K562 (cell line): ENCODE results near the gene DCAF4. TPM values are rescaled to one million over a fixed set of nuclear protein-coding genes. Genes with fewer than 3 reads are reported as not detected.

ENCODE experiments used
- ATAC-seq: fragments of 200-7000 bp; cut with Tn5 transposase; 3 replicates; pipeline ENCODE4 v1.9.1; 2020; ENCODE audit warnings: moderate library complexity
- BruUV-seq: library from RNA; stranded (reverse); fragments of 400-500 nt; replicated peaks from 2 replicates; lab custom pipeline; 2021; lab: Mats Ljungman, UMichigan
- CTCF ChIA-PET: fragments of 300-600 bp; formaldehyde crosslinking; extraction: SDS; loops from one replicate; lab custom pipeline; 2021; ENCODE audit warnings: low intra/inter-chr PET ratio; lab: Yijun Ruan, JAX
- POLR2A ChIA-PET: fragments of 300-600, 350-650 bp; sonication (Branson Sonifier 250); formaldehyde crosslinking; extraction: SDS; loops from one replicate; lab custom pipeline; 2021; ENCODE audit warnings: antibody characterized with exemption, inconsistent platforms; lab: Yijun Ruan, JAX
- DNase-seq, 4 experiments: peaks; one replicate each; pipeline versions ENCODE4 v3.0.0 to v3.0.0-alpha.2; 2011 to 2018; ENCODE audit warnings: low spot score in 3 of 4, mixed read lengths in 3 of 4; ENCODE audit errors: extremely low read depth in 1 of 4
- FAIRE-seq: peaks from 2 replicates; lab custom pipeline; 2011; peaks lifted over from hg19 to GRCh38; lab: Jason Lieb, UNC
- H2AFZ ChIP-seq: 2 replicates; pipeline ENCODE4 v1.6.0; 2011; ENCODE audit warnings: low read depth, low read length, control low read depth, inconsistent platforms
- H3K27ac ChIP-seq: fragments of 200-600 bp; 3 replicates; pipeline ENCODE4 v1.8.0; 2011; ENCODE audit warnings: low read depth, mild to moderate bottlenecking, control low read depth, inconsistent platforms, low read length, moderate library complexity, mixed read lengths; ENCODE audit errors: extremely low read depth
- H3K27me3 ChIP-seq, 2 experiments: fragments of 300-600 bp in 1 of 2; 2 replicates in 1 of 2; 3 replicates in 1 of 2; pipeline versions ENCODE4 v1.6.0 to v1.8.0; 2011; ENCODE audit warnings: inconsistent platforms in 2 of 2, low read length in 2 of 2, mild to moderate bottlenecking in 1 of 2, mixed read lengths in 1 of 2, moderate library complexity in 1 of 2; ENCODE audit not compliant: control insufficient read depth in 2 of 2, insufficient read depth in 2 of 2
- H3K36me3 ChIP-seq: fragments of 300-600 bp; 3 replicates; pipeline ENCODE4 v1.8.0; 2011; ENCODE audit warnings: mild to moderate bottlenecking, low read length, inconsistent platforms; ENCODE audit not compliant: control insufficient read depth, insufficient read depth
- H3K4me1 ChIP-seq, 2 experiments: fragments of 200-600 bp in 1 of 2; replicated peaks in 1 of 2; 2 replicates in 1 of 2; 3 replicates in 1 of 2; pipeline versions ENCODE4 v1.5.1 to v1.8.0; 2011; ENCODE audit warnings: inconsistent platforms in 2 of 2, low read length in 2 of 2, mild to moderate bottlenecking in 1 of 2, mixed read lengths in 1 of 2, moderate library complexity in 1 of 2; ENCODE audit not compliant: control insufficient read depth in 2 of 2, insufficient read depth in 2 of 2
- H3K4me2 ChIP-seq: 2 replicates; pipeline ENCODE4 v1.6.1; 2011; ENCODE audit warnings: low read length, control low read depth, inconsistent platforms, mixed read lengths; ENCODE audit not compliant: insufficient read depth
- H3K4me3 ChIP-seq: fragments of 200-600 bp; sonication (generic), shearing (Covaris generic); 2 replicates; pipeline ENCODE4 v1.5.1; 2016; ENCODE audit warnings: control low read depth, inconsistent platforms
- H3K79me2 ChIP-seq: fragments of 200-600 bp; 3 replicates; pipeline ENCODE4 v1.8.0; 2011; ENCODE audit warnings: low read length, inconsistent platforms; ENCODE audit not compliant: control insufficient read depth, insufficient read depth
- H3K9ac ChIP-seq, 2 experiments: 2 replicates each; pipeline versions ENCODE4 v1.6.0 to v1.6.1; 2011; ENCODE audit warnings: low read depth in 2 of 2, low read length in 2 of 2, control low read depth in 1 of 2, inconsistent platforms in 1 of 2, mild to moderate bottlenecking in 1 of 2, mixed read lengths in 1 of 2; ENCODE audit not compliant: insufficient read depth in 1 of 2
- H3K9me1 ChIP-seq: one replicate; pipeline ENCODE4 v1.6.0; 2011; ENCODE audit warnings: inconsistent platforms, mild to moderate bottlenecking, low read length, moderate library complexity; ENCODE audit not compliant: control insufficient read depth, insufficient read depth
- H3K9me3 ChIP-seq: replicated peaks from 2 replicates; pipeline ENCODE4 v1.5.1; 2011; ENCODE audit warnings: low read depth, low read length, inconsistent platforms; ENCODE audit not compliant: control insufficient read depth, insufficient read depth
- H4K20me1 ChIP-seq: replicated peaks from 2 replicates; pipeline ENCODE4 v1.6.1; 2011; ENCODE audit warnings: low read length, inconsistent platforms, mixed read lengths; ENCODE audit not compliant: control insufficient read depth, insufficient read depth
- ATF3 ChIP-seq, 2 experiments: fragments of 450-650 bp in 1 of 2; sonication (generic) in 1 of 2; formaldehyde crosslinking in 1 of 2; IDR thresholded peaks in 1 of 2; conservative IDR thresholded peaks in 1 of 2; 2 replicates each; pipeline versions ENCODE4 v1.6.1 to v1.8.1; 2016 to 2023; ENCODE audit warnings: mild to moderate bottlenecking in 2 of 2, moderate library complexity in 2 of 2, inconsistent platforms in 1 of 2, missing genetic modification reagents in 1 of 2
- BRD9 ChIP-seq: fragments of 450-650 bp; IDR thresholded peaks from 2 replicates; pipeline ENCODE4 v1.6.1; 2018; ENCODE audit warnings: low read depth; ENCODE audit not compliant: partially characterized antibody
- E2F1 ChIP-seq: sonication (generic); formaldehyde crosslinking; IDR thresholded peaks from 2 replicates; pipeline ENCODE4 v1.8.1; 2023; ENCODE audit warnings: mild to moderate bottlenecking, missing genetic modification reagents, moderate library complexity
- HMGN3 ChIP-seq: IDR thresholded peaks from 2 replicates; pipeline ENCODE4 v1.6.1; 2011; ENCODE audit warnings: borderline replicate concordance, low read depth, mild to moderate bottlenecking, mixed read lengths, low read length; ENCODE audit not compliant: insufficient read length; ENCODE audit errors: extremely low read depth
- MCM7 ChIP-seq, 2 experiments: fragments of 450-650 bp; IDR thresholded peaks; 2 replicates each; pipeline ENCODE4 v1.6.1; 2016 to 2018
- NCOA1 ChIP-seq: fragments of 450-650 bp; IDR thresholded peaks from 2 replicates; pipeline ENCODE4 v1.6.1; 2016; ENCODE audit warnings: low read depth
- SAFB ChIP-seq: fragments of 200-400 bp; formaldehyde crosslinking; IDR thresholded peaks from 2 replicates; pipeline ENCODE4 v1.6.1; 2017; ENCODE audit warnings: low read depth, low read length, borderline replicate concordance
- TAF7 ChIP-seq: fragments of 450-650 bp; IDR thresholded peaks from 2 replicates; pipeline ENCODE4 v1.6.1; 2016; ENCODE audit warnings: missing genetic modification characterization, missing compliant biosample characterization
- TFAM ChIP-seq: fragments of 250-450 bp; sonication (Bioruptor Pico); conservative IDR thresholded peaks from 2 replicates; pipeline ENCODE4 v1.5.0; 2021; ENCODE audit warnings: mild to moderate bottlenecking, moderate library complexity
- THAP12 ChIP-seq: fragments of 250-450 bp; sonication (Bioruptor Pico); IDR thresholded peaks from 2 replicates; pipeline ENCODE4 v1.9.0; 2021; ENCODE audit warnings: mild to moderate bottlenecking, inconsistent platforms
- THRA ChIP-seq: fragments of 450-650 bp; IDR thresholded peaks from 2 replicates; pipeline ENCODE4 v1.6.1; 2017; ENCODE audit warnings: mild to moderate bottlenecking, moderate library complexity
- WGBS: fragments of 100-300 bp; shearing (Covaris generic); methylation state at CpG from one replicate; pipeline ENCODE4 v1.1.6; 2016; ENCODE audit warnings: low coverage, mixed read lengths; ENCODE audit not compliant: insufficient coverage; ENCODE audit errors: missing lambda C conversion rate; 5-methylcytosine and 5-hydroxymethylcytosine counted together
- in situ Hi-C: fragments of 300-500 bp; cut with MboI; formaldehyde crosslinking; loops from 4 replicates; pipeline ENCODE4 v1.15.0; 2018; ENCODE audit warnings: inconsistent platforms, mixed read lengths
- intact Hi-C: fragments of 100-400 bp; cut with micrococcal nuclease; formaldehyde crosslinking; loops from 2 replicates; pipeline ENCODE4 v1.14.2; 2022
- polyA plus RNA-seq, 8 experiments: library from polyadenylated mRNA; depleted of rRNA in 4 of 8; stranded (reverse) in 5 of 8; unstranded in 3 of 8; fragments of >200 nt; fragmentation: Nextera tagmentation in 2 of 8; fragmentation: Illumina TruSeq in 1 of 8; extraction: Ambion mirVana in 2 of 8; extraction: Trizol in 1 of 8; gene quantifications; 2 replicates each; pipeline versions ENCODE4 v1.2.1 to v1.2.3, GENCODE V29; 2011 to 2014; ENCODE audit warnings: inconsistent platforms in 1 of 8, missing spikeins in 1 of 8
- total RNA-seq, 7 experiments: library from RNA; depleted of rRNA in 6 of 7; stranded (reverse); fragments of >200 nt in 6 of 7; fragmentation: Illumina TruSeq in 2 of 7; extraction: Trizol in 2 of 7; gene quantifications; 2 replicates each; pipeline versions ENCODE4 v1.2.1 to v1.2.3, GENCODE V29; 2011 to 2021; ENCODE audit warnings: low replicate concordance in 1 of 7
- TF ChIP-seq, protein P1 (sequence below): fragments of 250-450 bp; sonication (Bioruptor Pico); IDR thresholded peaks from 2 replicates; pipeline ENCODE4 v1.8.0; 2022; ENCODE audit warnings: inconsistent platforms, mild to moderate bottlenecking, moderate library complexity, borderline replicate concordance

The DCAF4 gene
- total and polyA plus RNA-seq, 9 of the 15 experiments (the other 6 are each of a cell fraction or from before 2014, with no cell fraction given): 2.7 to 49.2 (median 22.9) TPM

- TF ChIP-seq THAP12 (CRISPR knock-in tag) (no peak), HMGN3 (no peak), SAFB (peak; percentile 56; the same call in 1 of the 2 replicates), NCOA1 (no peak)
- TF ChIP-seq, protein P1, sequence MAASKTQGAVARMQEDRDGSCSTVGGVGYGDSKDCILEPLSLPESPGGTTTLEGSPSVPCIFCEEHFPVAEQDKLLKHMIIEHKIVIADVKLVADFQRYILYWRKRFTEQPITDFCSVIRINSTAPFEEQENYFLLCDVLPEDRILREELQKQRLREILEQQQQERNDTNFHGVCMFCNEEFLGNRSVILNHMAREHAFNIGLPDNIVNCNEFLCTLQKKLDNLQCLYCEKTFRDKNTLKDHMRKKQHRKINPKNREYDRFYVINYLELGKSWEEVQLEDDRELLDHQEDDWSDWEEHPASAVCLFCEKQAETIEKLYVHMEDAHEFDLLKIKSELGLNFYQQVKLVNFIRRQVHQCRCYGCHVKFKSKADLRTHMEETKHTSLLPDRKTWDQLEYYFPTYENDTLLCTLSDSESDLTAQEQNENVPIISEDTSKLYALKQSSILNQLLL (CRISPR knock-in tag): no peak
Measured at GRCh38 chr14:72926292-72927028, at the start of gene DCAF4 (continued).

GRCh38 chr14:72876710-72877063 is 49.6 kb upstream of the DCAF4 start:
- DNase-seq (no peak), ATAC-seq (peak; percentile 50; the same call in 2 of the 3 replicates), FAIRE-seq (no peak)
- WGBS: 30% methylated on average over 3 of the region's 4 CpGs
- ChIA-PET CTCF (no interaction called here), POLR2A (interaction anchor here (0.6 to 0.8 kb wide), 2 partner anchors 10 to 626 kb away, joined by 4 to 5 read pairs; no protein-coding TSS in a partner anchor)
- Histone ChIP-seq H3K9ac (no peak overlapping the region), H3K4me3 (no peak overlapping the region), H3K4me1 (peaks cover 0 to 6% of the 10 kb centered on the region in 2 experiments; a peak in 3 of 5 replicates), H3K9me3 (no peaks in the 10 kb centered on the region), H2AFZ (no peak overlapping the region), H3K9me1 (no peaks in the 10 kb centered on the region), H3K27ac (no peak overlapping the region), H3K79me2 (no peaks in the 10 kb centered on the region), H3K4me2 (no peak overlapping the region), H3K27me3 (no peaks in the 10 kb centered on the region), H3K36me3 (no peaks in the 10 kb centered on the region), H4K20me1 (no peaks in the 10 kb centered on the region)
- in situ Hi-C loops: no loop called here
- BruUV-seq: no TSS peak
- intact Hi-C loops: no loop called here
- no peak for TF ChIP-seq E2F1
- TF ChIP-seq THRA: no peak
- no peak for TF ChIP-seq TFAM (CRISPR knock-in tag)
- no peak for TF ChIP-seq ATF3 (IDR thresholded peaks at IDR 0.05)
- no peak for TF ChIP-seq ATF3 (CRISPR knock-in tag; conservative IDR thresholded peaks at IDR 0.05)
- no peak for TF ChIP-seq BRD9
- no peak for TF ChIP-seq MCM7 (IDR thresholded peaks at IDR 0.05)
- TF ChIP-seq TAF7: no peak
